ENCODE data around the gene VMAC. TPM values are rescaled to one million over a fixed set of nuclear protein-coding genes. Genes with fewer than 3 reads are reported as not detected.
A peak's percentile ranks its signal among the peaks of the same experiment; 100 is the strongest.

The VMAC gene
- total and polyA plus RNA-seq, 4 donors: 1.9 to 9.2 (median 5.4) TPM

GRCh38 chr19:5891938-5892771, 12.5 kb upstream of the VMAC start:
- ATAC-seq (ENCODE audit: low FRiP score): peak; percentile 51

DNA sequence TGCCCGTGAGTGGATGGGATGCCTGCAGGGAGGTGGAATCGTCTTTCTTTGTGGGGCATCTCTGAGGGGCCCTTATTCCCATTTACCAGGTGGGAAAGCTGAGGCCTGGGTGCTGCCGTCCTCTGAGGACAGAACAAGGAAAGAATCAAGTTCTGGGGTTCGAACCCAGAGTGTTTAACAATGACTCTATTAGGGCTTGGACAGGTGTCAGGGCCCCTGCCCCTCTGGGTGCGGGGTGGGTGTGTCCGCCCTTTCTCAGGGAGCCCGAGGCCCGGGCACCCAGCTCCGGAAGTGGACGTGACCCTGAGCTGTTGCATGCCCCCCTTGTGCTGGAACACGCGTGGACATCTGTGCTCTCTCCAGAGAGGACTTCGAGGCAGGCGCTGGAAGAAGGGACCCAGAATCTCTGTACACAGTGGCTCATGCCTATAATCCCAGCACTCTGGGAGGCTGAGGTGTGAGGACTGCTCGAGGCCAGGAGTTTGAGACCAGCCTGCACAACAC, 11.8 kb upstream of the VMAC start:
- H3K4me1 ChIP-seq (ENCODE audit: control insufficient read depth in 1 of 2, insufficient read depth in 2 of 2, low read length in 2 of 2): no peaks in the 10 kb centered on the region
- intact Hi-C loops (cut with DNase I): loop anchor here in 1 of 2 donors (10.0 kb wide), 1 partner anchor 88 kb away; the partner anchor contains the start of gene NRTN
- H3K36me3 ChIP-seq (ENCODE audit: control insufficient read depth in 1 of 2, insufficient read depth in 2 of 2, low read length in 1 of 2): peaks cover 0 to 2% of the 10 kb centered on the region in 2 donors
- DNase-seq: no peak
- H3K27me3 ChIP-seq (ENCODE audit: control insufficient read depth in 1 of 2, insufficient read depth in 2 of 2, low read length in 1 of 2): no peaks in the 10 kb centered on the region
- 61 to 62% methylated on average over 15 of the region's 15 CpGs for WGBS, 2 donors
- no peaks in the 10 kb centered on the region for H3K9me3 ChIP-seq (ENCODE audit: control insufficient read depth, low read length)
- H3K4me3 ChIP-seq (ENCODE audit: low read length in 2 of 2): no peak overlapping the region
- no peak overlapping the region for H3K27ac ChIP-seq (ENCODE audit: low read depth in 1 of 2, low read length in 2 of 2)
- ATAC-seq (ENCODE audit: low FRiP score): no peak

More at GRCh38 chr19:5891938-5892771, 12.5 kb upstream of the VMAC start:
- intact Hi-C loops (cut with DNase I): loop anchor here in 1 of 2 donors (10.0 kb wide), 1 partner anchor 87 kb away; the partner anchor contains the start of gene NRTN
- H3K9me3 ChIP-seq (ENCODE audit: control insufficient read depth, low read length): no peaks in the 10 kb centered on the region
- H3K36me3 ChIP-seq (ENCODE audit: control insufficient read depth in 1 of 2, insufficient read depth in 2 of 2, low read length in 1 of 2): peaks cover 0 to 2% of the 10 kb centered on the region in 2 donors
- H3K4me3 ChIP-seq (ENCODE audit: low read length in 2 of 2): no peak overlapping the region
- no peaks in the 10 kb centered on the region for H3K27me3 ChIP-seq (ENCODE audit: control insufficient read depth in 1 of 2, insufficient read depth in 2 of 2, low read length in 1 of 2)
- no peak overlapping the region for H3K27ac ChIP-seq (ENCODE audit: low read depth in 1 of 2, low read length in 2 of 2)
- WGBS, 2 donors: 6 to 7% methylated on average over 48 of the region's 48 CpGs
- no peak for DNase-seq
- no peaks in the 10 kb centered on the region for H3K4me1 ChIP-seq (ENCODE audit: control insufficient read depth in 1 of 2, insufficient read depth in 2 of 2, low read length in 2 of 2)

DNA sequence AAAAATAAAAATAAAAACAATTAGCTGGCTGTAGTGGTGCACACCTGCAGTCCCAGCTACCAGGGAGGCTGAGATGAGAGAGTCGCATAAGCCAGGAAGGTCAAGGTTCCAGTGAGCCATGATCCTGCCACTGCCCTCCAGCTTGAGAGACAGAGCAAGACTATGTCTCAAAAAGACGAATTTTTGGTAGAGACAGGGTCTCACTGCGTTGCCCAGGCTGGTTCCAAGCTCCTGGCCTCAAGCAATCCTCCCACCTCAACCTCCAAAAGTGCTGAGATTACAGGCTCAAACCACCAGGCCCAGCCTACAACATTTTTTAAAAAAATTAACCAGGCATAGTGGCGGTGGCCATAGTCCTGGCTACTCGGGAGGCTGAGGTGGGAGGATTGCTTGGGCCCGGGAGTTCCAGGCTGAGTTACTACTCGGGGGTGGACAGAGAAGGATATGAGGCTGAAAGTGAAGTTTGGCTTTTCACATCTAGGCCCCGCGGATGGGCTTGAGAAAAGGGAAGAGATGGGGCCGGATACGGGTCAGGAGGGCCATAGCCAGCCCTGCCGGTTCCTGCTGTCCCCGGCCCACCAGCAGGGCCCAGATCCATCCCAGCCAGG, 11.3 kb upstream of the VMAC start:
- Histone ChIP-seq H3K9me3 (ENCODE audit: control insufficient read depth, low read length) (no peaks in the 10 kb centered on the region), H3K36me3 (ENCODE audit: control insufficient read depth in 1 of 2, insufficient read depth in 2 of 2, low read length in 1 of 2) (peaks cover 0 to 2% of the 10 kb centered on the region in 2 donors), H3K27ac (ENCODE audit: low read depth in 1 of 2, low read length in 2 of 2) (no peak overlapping the region), H3K27me3 (ENCODE audit: control insufficient read depth in 1 of 2, insufficient read depth in 2 of 2, low read length in 1 of 2) (no peaks in the 10 kb centered on the region), H3K4me3 (ENCODE audit: low read length in 2 of 2) (no peak overlapping the region), H3K4me1 (ENCODE audit: control insufficient read depth in 1 of 2, insufficient read depth in 2 of 2, low read length in 2 of 2) (no peaks in the 10 kb centered on the region)
- DNase-seq (no peak), ATAC-seq (ENCODE audit: low FRiP score) (no peak)
- 29 to 32% methylated on average over 13 of the region's 13 CpGs for WGBS, 2 donors
- intact Hi-C loops (cut with DNase I): loop anchor here in 1 of 2 donors (10.0 kb wide), 1 partner anchor 89 kb away; the partner anchor contains the start of gene NRTN

GRCh38 chr19:5893907-5894703, 10.6 kb upstream of the VMAC start:
- Histone ChIP-seq H3K9me3 (ENCODE audit: control insufficient read depth, low read length) (no peaks in the 10 kb centered on the region), H3K27me3 (ENCODE audit: control insufficient read depth in 1 of 2, insufficient read depth in 2 of 2, low read length in 1 of 2) (no peaks in the 10 kb centered on the region), H3K4me3 (ENCODE audit: low read length in 2 of 2) (no peak overlapping the region), H3K4me1 (ENCODE audit: control insufficient read depth in 1 of 2, insufficient read depth in 2 of 2, low read length in 2 of 2) (no peaks in the 10 kb centered on the region), H3K27ac (ENCODE audit: low read depth in 1 of 2, low read length in 2 of 2) (peak overlapping the region in 1 of 2 donors; percentile 5), H3K36me3 (ENCODE audit: control insufficient read depth in 1 of 2, insufficient read depth in 2 of 2, low read length in 1 of 2) (peaks cover 0 to 2% of the 10 kb centered on the region in 2 donors)
- DNase-seq (no peak), ATAC-seq (ENCODE audit: low FRiP score) (peak; percentile 52)
- WGBS, 2 donors: 5 to 6% methylated on average over 28 of the region's 28 CpGs
- intact Hi-C loops (cut with DNase I): loop anchor here in 1 of 2 donors (10.0 kb wide), 1 partner anchor 89 kb away; the partner anchor contains the start of gene NRTN

GRCh38 chr19:5894704-5895349, 9.8 kb upstream of the VMAC start:
- ATAC-seq (ENCODE audit: low FRiP score): no peak
- peak overlapping the region in 1 of 2 donors; percentile 5 for H3K27ac ChIP-seq (ENCODE audit: low read depth in 1 of 2, low read length in 2 of 2)
- H3K4me1 ChIP-seq (ENCODE audit: control insufficient read depth in 1 of 2, insufficient read depth in 2 of 2, low read length in 2 of 2): no peaks in the 10 kb centered on the region

DNA sequence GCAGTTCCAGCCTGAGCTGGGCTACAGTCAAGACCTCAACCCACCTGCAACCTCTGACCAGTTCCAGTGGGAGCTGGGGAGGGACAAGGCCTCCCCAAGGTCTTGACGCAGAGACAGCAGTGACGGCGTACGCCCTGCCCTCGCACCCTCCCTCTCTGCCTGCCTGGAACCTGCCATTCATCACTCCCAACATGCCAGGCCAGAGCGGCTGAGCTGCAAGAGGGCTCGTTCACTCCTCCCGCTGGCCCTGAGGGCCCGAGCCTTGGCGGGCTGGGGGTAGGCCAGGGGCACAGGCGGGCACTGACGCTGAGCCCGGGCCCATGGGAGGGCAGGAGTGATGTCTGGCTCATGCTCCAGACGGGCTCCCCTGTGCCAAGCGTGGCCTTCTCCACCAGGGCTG, 9.3 kb upstream of the VMAC start:
- intact Hi-C loops (cut with DNase I): loop anchor here in 1 of 2 donors (10.0 kb wide), 1 partner anchor 91 kb away; the partner anchor contains the start of gene NRTN
- 74 to 75% methylated on average over 14 to 15 of the region's 15 CpGs for WGBS, 2 donors
- Histone ChIP-seq H3K27me3 (ENCODE audit: control insufficient read depth in 1 of 2, insufficient read depth in 2 of 2, low read length in 1 of 2) (no peaks in the 10 kb centered on the region), H3K36me3 (ENCODE audit: control insufficient read depth in 1 of 2, insufficient read depth in 2 of 2, low read length in 1 of 2) (peaks cover 0 to 2% of the 10 kb centered on the region in 2 donors), H3K27ac (ENCODE audit: low read depth in 1 of 2, low read length in 2 of 2) (no peak overlapping the region), H3K9me3 (ENCODE audit: control insufficient read depth, low read length) (no peaks in the 10 kb centered on the region), H3K4me3 (ENCODE audit: low read length in 2 of 2) (no peak overlapping the region), H3K4me1 (ENCODE audit: control insufficient read depth in 1 of 2, insufficient read depth in 2 of 2, low read length in 2 of 2) (no peaks in the 10 kb centered on the region)
- ATAC-seq (ENCODE audit: low FRiP score): no peak
- no peak for DNase-seq

More at GRCh38 chr19:5894704-5895349, 9.8 kb upstream of the VMAC start:
- peak in 1 of 2 donors; percentile 84 for DNase-seq
- intact Hi-C loops (cut with DNase I): loop anchor here in 1 of 2 donors (10.0 kb wide), 1 partner anchor 90 kb away; the partner anchor contains the start of gene NRTN
- WGBS, 2 donors: 25 to 31% methylated on average over 28 of the region's 28 CpGs
- Histone ChIP-seq H3K9me3 (ENCODE audit: control insufficient read depth, low read length) (no peaks in the 10 kb centered on the region), H3K36me3 (ENCODE audit: control insufficient read depth in 1 of 2, insufficient read depth in 2 of 2, low read length in 1 of 2) (peaks cover 0 to 2% of the 10 kb centered on the region in 2 donors), H3K27me3 (ENCODE audit: control insufficient read depth in 1 of 2, insufficient read depth in 2 of 2, low read length in 1 of 2) (no peaks in the 10 kb centered on the region), H3K4me3 (ENCODE audit: low read length in 2 of 2) (no peak overlapping the region)

DNA sequence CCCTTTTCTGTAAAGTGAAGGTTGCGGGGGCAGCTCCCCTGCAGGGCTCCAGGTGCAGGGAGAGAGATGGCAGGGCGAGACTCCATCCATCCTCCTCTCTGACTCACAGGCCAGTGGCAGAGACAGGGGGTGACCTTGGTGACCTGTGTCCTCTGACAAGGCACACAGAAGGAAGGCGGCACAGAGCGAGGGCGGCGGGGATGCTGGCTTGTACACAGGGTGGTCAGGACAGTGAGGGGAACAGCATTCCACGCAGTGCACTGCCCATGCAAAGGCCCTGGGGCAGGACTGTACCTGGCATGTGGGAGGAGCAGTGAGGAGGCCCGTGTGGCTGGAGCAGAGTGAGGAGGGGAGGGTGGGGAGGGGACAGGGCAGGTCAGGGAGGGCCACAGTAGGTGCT, 8.8 kb upstream of the VMAC start:
- no peaks in the 10 kb centered on the region for H3K4me1 ChIP-seq (ENCODE audit: control insufficient read depth in 1 of 2, insufficient read depth in 2 of 2, low read length in 2 of 2)
- H3K27ac ChIP-seq (ENCODE audit: low read depth in 1 of 2, low read length in 2 of 2): no peak overlapping the region
- intact Hi-C loops (cut with DNase I): loop anchor here in 1 of 2 donors (10.0 kb wide), 1 partner anchor 91 kb away; the partner anchor contains the start of gene NRTN
- no peaks in the 10 kb centered on the region for H3K9me3 ChIP-seq (ENCODE audit: control insufficient read depth, low read length)
- ATAC-seq (ENCODE audit: low FRiP score) (no peak), DNase-seq (no peak)
- peaks cover 0 to 2% of the 10 kb centered on the region in 2 donors for H3K36me3 ChIP-seq (ENCODE audit: control insufficient read depth in 1 of 2, insufficient read depth in 2 of 2, low read length in 1 of 2)
- H3K4me3 ChIP-seq (ENCODE audit: low read length in 2 of 2): no peak overlapping the region
- 96% methylated on average over 8 of the region's 8 CpGs for WGBS, 2 donors
- H3K27me3 ChIP-seq (ENCODE audit: control insufficient read depth in 1 of 2, insufficient read depth in 2 of 2, low read length in 1 of 2): no peaks in the 10 kb centered on the region

Data from aorta (tissue), 5 donors.